OCI-LY3 (cell line): ENCODE data around the gene VAV3.

Experiments
- EZH2phosphoT487 ChIP-seq: fragments of 200-600 bp; shearing (Covaris generic); IDR thresholded peaks from 2 replicates; pipeline ENCODE4 v1.6.1; 2018; ENCODE audit warnings: antibody characterized with exemption, mixed run types, low read depth
- TF ChIP-seq, protein P1 (sequence below): fragments of 200-600, 300-600 bp; sonication (generic); IDR thresholded peaks from 2 replicates; pipeline ENCODE4 v1.5.1; 2014; ENCODE audit warnings: antibody characterized with exemption, low read length, low read depth

DNA sequence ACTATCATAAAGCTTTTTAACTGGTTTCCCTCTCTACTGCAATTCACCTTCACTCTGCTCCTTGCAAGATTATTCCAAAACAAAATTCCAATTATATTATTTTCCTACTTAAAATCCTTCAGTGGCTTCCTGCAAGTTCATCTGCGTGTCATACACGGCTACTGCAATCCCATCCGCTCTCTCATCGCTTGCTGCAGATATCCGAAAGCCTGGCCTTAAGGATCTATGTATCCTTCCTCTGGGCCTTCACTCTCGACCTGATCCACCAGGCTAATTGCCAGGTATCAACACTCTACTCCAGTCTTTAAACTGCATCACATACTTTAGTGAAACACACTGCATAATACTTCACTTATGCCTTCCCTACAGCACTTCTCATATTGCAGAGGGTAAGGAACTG lies 44.0 kb downstream of the VAV3 start:
- TF ChIP-seq, protein P1, sequence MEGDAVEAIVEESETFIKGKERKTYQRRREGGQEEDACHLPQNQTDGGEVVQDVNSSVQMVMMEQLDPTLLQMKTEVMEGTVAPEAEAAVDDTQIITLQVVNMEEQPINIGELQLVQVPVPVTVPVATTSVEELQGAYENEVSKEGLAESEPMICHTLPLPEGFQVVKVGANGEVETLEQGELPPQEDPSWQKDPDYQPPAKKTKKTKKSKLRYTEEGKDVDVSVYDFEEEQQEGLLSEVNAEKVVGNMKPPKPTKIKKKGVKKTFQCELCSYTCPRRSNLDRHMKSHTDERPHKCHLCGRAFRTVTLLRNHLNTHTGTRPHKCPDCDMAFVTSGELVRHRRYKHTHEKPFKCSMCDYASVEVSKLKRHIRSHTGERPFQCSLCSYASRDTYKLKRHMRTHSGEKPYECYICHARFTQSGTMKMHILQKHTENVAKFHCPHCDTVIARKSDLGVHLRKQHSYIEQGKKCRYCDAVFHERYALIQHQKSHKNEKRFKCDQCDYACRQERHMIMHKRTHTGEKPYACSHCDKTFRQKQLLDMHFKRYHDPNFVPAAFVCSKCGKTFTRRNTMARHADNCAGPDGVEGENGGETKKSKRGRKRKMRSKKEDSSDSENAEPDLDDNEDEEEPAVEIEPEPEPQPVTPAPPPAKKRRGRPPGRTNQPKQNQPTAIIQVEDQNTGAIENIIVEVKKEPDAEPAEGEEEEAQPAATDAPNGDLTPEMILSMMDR: no peak
- no peak for TF ChIP-seq EZH2phosphoT487
